GM21529 (cell line): ENCODE data around the gene GJD4.

Experiments used
- ATAC-seq: cut with Tn5 transposase; IDR thresholded peaks from one replicate; pipeline ENCODE4 v1.9.1; 2021; ENCODE audit not compliant: unreplicated experiment

The GJD4 gene

DNA sequence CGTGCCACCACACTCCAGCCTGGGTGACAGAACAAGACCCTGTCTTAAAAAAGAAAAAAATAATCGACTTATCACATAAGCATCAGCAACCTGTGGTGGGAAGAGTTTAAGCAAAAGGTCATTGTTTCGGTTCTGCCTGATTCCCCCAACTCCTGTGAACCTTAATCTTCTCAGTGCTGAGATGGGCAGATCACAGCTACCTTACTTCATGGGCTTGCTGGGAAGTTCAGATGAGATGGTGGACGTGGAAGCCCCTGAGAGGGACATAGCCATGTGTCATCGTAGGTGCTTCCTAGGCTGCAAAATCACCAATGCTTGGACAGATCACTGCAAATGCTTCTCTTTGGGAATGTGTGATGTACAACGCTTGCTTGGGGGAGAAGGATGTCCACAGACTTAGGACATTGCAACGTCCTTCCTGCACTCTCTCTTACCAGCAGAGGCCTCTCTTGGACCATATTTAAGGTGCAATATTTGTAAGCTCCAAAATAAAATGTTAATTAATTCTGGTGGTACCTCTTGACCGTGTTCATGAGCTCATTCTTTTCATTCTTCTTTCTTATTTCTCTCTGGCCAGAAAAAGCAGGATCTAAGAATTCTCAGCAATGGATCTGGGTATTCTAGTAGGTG, 8.6 kb downstream of the GJD4 start:
- no peak for ATAC-seq

DNA sequence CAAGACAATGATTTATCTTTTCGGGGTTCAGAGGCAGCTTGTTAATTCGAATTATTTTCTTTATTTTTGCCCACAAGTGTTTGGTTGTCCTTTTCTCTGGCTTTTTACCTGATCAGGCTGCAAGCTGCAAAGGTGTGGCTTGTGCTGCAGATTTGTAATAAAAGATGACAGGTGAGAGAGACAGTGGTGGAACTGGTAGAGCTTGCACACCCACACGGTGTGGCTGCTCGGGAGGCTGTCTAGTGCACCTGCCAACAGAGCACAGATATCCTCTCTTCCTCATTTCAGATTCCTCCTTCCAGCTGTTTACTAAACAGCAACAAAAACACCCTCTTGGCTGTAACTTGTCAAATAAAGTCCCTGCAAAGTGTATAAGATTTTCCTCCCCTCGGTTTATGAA, 9.2 kb downstream of the GJD4 start:
- no peak for ATAC-seq

DNA sequence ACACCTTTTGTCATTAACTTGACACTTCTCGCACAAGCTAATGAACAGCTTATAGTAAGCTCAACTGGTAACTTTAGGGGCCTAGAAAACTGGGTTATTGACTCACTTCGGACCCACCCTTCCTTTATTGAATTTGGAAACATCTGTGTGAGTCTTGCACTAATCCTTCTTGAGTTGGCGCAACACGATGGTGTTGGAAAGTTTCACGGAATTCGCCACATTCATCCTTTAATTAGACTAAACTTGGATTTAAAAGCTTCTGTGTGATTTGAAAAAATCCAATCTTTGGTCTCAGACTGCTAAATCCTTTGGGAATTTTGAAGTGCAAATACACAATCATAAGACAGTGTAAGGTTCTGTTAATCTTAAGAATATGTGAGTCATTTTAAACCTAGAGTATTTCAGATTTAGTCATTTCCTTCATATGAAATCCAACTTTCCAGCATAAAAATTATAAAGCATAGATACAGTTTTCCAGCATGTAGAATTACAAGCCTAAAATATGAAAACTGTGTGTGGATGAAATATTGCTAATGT, 21.9 kb downstream of the GJD4 start:
- ATAC-seq = no peak

DNA sequence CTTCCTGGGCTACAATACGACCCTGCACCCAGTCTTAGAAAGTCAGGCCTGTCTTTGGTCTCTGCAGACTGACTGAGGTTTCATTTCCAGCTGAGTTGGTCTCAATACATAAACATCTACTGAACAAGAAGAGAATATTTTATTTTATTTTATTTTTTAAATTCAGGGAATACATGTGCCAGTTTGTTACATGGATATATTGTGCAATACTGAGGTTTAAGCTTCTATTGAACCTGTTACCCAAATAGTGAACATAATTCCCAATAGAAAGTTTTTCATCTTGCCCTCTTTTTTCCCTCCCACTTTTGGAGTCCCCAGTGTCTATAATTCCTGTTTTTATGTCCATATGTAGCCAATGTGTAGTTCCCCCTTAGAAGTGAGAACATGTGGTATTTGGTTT, 26.3 kb downstream of the GJD4 start:
- no peak for ATAC-seq

DNA sequence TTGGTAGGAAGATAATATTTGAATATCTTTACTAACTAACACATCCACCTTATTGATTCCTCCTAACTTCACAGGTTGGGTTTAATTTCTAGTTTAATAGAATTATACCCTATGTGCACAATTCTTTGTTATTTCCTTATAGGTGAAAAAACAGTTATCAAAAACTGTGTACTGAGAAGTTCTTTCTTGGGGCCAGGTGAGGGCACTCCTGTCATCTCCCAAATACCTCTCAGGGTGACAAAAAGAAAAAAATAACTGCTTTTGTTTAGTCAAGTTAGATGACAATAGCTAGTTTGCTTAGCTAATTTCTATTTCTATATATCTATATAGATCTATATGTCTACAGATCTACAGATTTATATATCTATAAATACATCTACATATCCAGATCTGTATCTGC, 26.9 kb downstream of the GJD4 start:
- ATAC-seq = no peak

DNA sequence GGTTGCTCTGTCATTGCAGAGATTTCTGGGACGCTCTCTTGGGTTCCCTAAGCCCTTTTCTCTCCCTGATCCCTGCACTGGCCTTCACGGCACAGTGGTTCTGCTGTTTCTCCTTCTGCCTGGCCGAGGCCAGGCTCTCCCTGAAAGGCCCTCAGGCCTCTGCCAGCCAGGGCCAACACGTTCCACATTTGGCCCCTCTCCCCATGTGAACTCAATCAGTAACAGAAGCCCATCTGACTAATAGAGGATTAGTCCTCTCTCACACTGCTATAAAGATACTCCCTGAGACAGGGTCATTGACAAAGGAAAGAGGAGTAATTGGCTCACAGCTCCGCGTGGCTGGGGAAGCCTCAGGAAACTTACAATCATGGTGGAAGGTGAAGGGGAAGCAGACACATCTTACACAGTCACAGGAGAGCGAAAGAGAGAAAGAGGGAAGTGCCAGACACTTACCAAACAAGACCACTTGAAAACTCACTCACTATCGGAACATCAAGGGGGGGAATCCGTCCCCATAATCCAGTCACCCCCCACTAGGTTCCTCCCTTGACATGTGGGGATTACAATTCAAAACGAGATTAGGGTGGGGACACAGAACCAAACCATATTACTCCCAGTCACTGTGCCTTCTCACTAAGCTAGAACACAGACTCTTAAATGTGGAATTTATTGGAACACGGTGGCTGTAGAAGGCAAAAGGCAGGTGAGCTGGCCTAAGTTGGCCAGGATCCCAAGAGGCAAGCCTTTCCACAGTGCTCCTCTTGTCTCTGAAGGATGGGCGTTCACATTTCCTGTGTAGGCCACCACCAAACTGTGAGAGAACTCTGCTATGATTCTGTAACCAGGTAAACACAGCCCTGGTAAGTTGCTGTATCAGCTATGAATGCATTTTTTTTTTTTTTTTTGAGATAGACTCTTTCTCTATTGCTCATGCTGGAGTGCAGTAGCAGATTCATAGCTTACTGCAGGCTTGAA, 28.2 kb downstream of the GJD4 start:
- no peak for ATAC-seq

DNA sequence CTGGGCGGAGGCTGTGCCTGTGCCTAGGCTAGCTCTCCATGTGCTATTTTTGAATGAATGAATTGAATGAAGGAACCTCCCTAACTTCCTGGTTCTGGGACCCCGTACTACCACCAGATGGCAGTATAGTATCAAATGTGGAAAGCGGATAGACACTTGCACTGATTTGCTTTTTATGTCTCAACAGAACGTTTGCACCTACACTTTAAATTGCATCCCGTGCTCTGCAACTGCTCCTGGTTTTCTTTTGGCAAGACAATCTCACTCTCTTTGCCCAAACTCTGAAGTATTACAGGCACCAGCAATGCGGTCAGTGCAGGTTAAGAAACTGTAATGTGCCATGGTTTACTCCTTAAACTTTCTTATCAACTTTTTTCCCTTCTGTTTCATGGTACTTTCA, 30.4 kb downstream of the GJD4 start:
- peak; percentile 83 for ATAC-seq

DNA sequence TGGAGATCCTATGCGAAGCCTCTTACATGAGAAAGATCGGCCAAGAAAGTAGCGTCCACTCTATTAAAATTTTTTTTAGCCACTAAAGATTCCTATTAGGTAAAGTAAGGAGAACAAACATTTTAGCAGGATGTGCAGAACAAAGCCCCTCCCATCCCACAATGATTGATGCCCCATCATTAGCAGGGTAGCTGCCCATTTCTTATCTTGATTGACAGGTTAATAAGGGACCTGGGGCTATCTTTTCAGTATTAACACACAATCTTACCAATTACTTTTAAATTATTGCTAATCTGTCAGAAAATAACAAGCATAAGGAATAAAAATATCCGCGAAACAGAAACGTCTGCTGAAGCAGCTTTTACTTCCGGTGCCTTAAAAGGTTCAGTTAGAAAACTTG, 31.8 kb downstream of the GJD4 start:
- ATAC-seq = no peak

DNA sequence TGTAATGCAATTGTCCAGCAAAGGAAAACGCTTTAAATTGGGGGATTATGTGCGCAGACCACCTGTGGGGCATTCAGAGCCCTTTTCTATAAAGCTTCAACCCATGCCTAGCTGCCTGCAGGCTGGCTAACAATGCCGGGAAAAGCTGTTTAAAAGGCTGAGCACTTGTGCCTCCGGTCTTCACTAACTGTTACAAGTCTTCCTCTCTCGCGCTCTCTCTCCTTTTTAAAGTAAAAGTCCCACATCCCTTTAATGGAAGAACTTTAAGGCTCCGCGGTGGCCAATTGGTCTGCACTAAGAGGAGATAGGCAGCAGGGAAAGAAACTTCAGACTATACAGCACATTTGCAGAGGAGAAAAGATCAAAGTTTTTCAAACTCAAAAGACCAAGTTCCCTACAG, 32.3 kb downstream of the GJD4 start:
- no peak for ATAC-seq

DNA sequence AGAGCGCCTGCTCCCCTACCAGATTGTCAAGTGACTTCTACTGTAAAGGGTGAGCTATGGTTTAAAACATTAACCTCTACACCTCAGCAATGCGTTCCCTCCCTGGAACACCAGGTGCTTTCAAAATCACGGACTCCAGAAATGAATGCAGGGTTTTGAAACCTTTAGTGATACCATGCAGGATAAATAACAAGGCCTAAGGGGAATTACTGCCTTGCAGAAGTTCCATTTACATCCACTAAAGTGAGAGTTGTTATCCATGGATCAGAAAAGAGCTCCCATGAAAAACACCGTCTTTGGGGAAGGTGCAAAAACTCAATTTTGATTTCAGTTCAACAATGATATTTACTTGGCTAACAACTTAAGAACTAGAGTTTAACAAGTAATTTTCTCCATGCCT, 33.0 kb downstream of the GJD4 start:
- ATAC-seq = no peak

DNA sequence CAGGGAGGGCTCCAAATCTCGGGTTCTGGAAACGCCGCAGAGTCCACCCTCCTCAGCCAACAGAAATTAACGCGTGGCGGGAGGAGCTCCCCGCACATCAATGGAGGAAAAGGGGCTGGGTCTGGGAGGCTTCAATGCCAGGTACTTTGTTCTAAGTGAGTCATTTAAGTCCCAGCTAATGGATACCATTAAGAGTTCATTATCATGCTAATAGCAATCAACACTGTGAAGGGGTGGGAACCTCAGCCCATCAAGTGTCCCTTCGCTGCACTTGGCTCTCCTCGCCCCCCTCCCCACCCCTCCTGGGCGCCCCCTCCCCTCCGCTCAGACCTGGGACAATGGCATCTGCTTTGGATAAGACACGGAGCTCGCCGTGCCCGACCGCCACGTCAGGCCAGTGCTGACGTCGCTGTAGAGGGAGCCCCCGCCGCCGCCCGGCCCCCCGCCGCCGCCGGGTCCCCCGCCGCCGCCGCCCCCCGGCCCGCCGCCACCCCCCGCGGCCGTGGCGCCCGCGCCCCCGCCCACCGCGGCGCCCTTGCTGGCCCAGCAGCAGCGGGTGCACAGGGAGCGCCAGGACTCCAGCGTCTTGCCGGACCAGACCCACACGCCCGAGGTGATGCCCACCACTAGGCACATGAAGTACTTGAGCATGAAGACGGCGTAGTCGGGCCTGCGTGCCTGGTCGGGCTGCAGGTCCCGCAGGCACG, 34.0 kb downstream of the GJD4 start:
- ATAC-seq = no peak

DNA sequence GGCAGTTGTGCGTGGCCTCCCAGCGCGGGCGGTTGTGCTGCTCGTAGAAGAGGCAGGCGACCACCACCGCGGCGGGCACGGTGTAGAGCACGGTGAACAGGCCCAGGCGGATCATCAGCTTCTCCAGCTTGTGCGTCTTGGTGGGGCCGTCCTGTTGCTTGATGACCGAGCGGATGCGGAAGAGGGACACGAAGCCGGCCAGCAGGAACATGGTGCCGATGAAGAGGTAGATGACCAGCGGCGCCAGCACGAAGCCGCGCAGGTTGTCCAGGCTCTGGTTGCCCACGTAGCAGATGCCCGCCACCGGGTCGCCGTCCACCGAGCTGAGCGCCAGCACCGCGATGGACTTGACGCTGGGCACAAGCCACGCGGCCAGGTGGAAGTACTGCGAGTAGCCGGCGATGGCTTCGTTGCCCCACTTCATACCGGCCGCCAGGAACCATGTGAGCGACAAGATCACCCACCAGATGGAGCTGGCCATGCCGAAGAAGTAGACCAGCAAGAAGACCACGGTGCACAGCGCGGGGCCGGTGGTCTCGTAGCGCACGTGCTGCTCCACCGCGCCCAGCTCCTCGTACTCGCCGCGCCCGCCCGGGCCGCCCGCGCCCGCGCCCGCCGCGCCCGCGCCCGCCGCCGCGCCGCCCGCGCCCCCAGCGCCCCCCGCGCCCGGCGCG, 34.7 kb downstream of the GJD4 start:
- no peak for ATAC-seq

DNA sequence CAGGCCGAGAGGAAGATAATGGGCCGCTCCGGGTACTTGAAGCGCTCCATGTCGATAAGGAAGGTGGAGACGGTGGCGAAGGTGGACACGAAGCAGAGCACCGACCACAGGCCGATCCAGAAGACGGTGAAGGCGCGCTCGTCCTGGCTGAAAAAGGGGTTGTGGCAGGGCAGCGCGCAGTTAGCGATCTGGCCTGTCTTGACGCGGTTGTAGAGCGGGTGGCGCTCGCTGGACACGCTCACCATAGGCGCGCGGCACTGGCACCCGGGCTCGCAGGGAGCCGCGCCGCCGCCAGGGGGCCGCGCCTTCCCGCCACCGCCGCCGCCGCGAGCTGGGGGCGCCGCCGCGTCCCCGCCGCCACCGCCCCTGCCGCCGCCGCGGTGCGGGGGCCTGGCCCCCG, 35.3 kb downstream of the GJD4 start:
- ATAC-seq = no peak

DNA sequence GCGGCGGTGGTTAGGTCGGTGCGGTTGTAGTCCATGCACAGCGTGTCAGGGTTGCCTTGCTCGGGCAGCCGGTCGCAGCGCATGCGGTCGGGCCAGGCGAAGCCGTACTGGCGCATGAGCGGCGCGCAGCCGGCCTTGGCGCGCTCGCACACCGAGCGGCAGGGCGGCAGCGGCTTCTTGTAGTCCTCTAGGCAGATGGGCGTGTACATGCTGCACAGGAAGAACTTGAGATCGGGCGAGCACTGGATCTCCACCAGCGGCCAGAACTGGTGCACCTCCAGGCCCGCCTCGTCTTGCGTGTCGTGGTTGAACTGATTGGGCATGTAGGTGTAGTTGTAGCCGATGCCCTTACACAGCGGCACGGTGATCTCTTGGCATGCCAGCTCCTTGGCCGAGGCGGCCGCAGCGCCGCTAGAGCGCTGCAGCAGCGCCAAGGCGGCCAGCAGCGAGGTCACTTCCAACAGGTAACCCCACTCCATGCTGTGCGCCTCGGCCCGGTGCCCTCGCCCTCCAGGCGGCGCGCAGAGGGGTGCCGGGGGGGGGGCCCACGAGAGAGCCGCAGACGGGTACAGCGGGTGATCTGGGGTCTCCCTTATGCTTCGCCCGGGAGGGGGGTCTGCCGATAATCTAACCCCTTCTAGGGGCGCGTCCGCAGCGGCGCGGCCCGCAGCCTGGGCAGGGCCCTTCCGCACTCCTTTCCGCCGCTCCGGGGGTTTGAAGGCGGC, 36.0 kb downstream of the GJD4 start:
- ATAC-seq = peak; percentile 31

DNA sequence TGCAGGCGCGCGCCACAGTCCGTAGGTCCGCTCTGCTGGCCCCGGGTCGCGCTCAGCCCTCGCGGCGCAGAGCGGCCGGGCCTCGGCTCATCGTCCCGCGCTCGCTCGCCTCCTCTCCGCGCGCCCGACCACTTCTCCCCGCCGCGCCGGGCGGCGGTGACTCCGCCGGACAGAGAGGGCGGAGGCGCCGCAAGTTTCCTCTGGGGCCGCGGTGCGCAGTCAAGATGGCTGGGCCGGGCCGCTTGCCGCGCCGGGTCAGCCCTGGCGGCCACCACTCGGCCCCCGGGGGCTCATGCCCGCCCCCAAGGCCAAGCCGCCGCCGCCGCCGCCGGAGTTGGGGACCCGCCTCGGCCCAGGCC, 36.5 kb downstream of the GJD4 start:
- peak; percentile 27 for ATAC-seq

DNA sequence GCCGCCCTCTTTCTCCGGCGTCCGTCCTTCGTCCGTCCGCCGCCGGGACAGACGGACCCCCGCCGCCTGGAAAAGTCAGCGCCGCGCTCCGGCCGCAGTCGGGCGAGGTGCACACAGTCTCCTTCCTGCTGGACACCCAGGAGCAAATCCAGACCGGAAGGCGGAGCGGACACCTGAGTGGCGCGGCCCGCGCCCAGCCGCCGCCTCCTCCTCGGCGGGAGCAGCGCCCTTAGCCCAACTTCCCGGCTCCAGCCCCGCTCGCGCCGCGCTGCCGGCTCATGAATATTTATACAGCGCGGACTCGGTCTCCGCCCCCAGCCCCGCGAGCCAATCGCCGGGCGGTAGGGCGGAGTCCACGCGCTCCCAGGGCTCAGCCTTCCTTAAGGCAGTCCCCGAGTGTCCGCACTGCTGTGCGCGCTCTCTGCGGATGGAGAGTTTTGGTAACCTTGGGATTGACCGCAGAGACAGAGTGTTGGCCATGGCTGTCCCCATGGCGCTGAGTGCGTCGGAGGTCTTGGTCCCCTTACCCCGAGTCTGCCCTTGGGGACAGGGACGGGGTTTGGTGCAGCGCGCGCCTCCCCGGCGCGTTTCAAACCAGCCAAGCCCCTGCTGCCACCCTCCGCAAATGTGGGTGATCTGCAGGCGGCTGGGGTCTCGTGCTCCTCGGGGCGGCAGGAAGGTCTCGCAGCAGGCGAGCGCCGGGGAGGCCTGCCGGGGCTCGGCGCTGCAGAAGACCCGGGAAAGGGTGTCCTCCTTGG, 37.1 kb downstream of the GJD4 start, which contains the start of gene FZD8:
TSS of gene FZD8 (minus strand) at position 262 of the 758 bp plus-strand sequence. CDS start 867 bp downstream, outside the sequence.
- peak; percentile 92 for ATAC-seq

DNA sequence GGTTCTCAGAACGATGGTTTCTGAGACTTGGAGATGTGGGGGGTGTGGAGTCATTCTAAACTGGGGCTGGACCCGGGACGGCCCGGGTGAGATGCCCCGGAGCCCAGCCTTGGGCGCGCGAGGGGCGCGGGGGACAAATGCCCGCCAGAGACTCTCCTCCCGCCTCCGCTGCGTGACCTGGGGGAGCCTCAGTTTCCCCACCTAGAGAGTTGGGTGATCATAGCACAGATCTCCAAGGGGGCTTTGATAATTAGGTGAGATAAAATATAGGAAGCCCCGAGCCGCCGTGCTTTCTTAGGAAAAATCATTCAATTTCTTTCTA, 37.6 kb downstream of the GJD4 start:
- ATAC-seq = no peak

DNA sequence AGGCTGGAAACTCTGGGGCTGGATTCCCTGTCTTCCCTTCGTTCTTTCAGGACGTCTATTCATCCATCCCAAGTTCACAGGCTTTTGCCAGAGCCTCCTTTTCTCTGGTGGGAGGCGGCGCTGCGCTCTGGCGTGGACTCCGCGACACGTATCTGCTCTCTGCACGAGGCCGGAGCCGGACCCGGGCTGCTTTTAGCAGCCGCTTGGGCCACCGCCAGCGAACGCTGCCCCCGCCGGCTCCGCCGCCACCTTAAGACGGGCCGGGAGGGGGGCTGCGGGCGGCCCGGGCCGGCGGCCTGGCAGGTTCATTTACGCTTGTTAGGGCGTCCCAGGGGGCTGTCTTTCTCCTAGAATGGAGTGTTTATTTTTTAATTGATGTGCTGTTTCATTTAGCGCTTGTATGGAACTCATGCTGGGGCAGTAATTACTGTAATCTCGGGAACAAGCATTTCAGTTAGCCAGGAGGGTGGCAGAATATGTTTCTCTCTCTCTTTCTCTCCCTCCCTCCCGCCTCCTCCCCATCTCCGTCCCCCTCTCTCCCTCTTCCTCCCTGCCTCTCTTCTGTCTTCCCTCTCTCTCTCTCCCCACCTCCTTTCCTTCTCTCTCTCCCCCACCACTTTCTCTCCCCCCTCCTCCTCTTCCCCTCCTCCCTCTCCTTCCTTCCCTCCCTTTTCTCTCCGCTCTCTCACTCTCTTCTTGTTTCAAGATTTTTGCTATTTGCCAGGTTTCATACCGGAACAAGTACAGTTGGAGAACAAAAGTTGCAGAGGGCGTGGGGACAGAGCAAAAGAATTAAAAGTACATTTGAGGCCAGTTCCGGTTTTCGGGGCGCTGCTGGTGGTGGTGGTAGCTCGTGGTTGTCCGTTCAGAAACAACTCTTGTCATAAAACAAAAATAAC, 38.3 kb downstream of the GJD4 start:
- no peak for ATAC-seq
